HuH-7 (cell line): ENCODE measurements around the gene PEX3.
"Not testable (repeated sequence)": the region's sequence is repeated elsewhere in the genome, so short reads cannot be mapped to it uniquely, and the experiment has no call there.

Source experiments
- DNase-seq: peaks from one replicate; pipeline ENCODE4 v3.0.0; 2011; ENCODE audit warnings: low spot score

PEX3 gene

GRCh38 chr6:143506620-143507019 is 56.0 kb downstream of the PEX3 start:
- no peak for DNase-seq

- no peak for DNase-seq
These were observed 56.9 kb downstream of the PEX3 start for GRCh38 chr6:143507358-143508145.

GRCh38 chr6:143510326-143510725 is 59.7 kb downstream of the PEX3 start:
- DNase-seq, result not testable (repeated sequence)

- peak; percentile 87 for DNase-seq
These were observed 60.6 kb downstream of the PEX3 start, which contains the start of gene FUCA2 for GRCh38 chr6:143510991-143511891. TSS of gene FUCA2 (minus strand) at chr6:143511720. CDS start at chr6:143511634, 86 bp downstream.

DNA sequence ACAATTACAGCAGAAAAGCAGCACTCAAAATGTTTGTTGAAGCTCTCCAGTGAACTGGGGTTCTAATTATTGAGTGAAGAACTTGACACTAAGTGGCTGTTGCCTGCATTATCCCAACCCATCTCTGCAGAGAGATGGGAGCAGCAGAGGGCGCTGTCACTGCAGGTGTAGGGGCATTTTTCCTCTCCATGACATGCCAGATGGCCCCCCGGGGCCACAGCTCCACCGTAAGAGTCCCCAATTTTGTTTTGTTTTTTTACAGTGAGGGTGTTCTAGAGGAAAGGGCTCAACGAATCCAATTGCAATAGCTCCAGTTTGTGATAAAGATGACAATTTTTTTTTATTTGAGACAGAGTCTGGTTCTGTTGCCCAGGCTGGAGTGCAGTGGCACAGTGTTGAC is 62.8 kb downstream of the PEX3 start:
- DNase-seq, result peak; percentile 80

- no peak for DNase-seq
These were observed 64.6 kb downstream of the PEX3 start for GRCh38 chr6:143515061-143515760.

- DNase-seq, result no peak
These were observed 65.3 kb downstream of the PEX3 start for GRCh38 chr6:143515766-143516355.

- no peak for DNase-seq
These were observed 66.3 kb downstream of the PEX3 start for GRCh38 chr6:143516690-143517446.

DNA sequence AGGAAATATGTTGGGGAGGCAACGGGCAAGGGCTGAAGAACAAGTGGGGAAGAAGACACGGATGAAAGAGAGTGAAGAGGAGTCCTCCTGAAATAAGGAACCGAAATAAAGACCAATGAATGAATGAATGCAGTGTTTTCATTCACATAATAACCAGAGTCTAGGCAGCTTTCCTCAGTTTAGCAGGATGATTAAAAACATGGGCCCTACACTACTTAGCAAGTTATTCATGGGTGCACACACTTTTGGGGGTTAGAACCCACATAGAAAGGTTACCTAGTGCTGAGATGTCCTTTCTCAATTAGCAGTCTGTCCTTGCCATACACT is 66.8 kb downstream of the PEX3 start:
- DNase-seq, result no peak

GRCh38 chr6:143522039-143522600 is 71.5 kb downstream of the PEX3 start:
- DNase-seq, result no peak

DNA sequence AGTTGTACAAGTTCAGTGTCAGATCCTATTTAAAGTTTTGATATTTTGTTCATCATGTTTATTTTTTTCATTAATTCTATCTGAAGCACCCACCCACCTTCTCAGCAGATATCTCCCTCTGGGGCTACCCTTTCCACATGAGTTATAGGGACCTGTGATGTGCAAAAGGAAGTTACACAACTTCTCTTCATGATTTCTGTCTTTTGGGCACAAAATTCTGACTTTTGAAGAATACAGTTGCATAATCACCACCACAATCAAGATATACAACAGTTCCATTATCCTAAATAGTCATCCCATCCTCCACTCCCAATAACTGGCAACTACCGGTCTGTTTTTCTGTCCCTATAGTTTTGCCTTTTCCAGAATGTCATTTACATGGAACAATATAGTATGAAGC is 74.8 kb downstream of the PEX3 start:
- DNase-seq, result no peak

DNA sequence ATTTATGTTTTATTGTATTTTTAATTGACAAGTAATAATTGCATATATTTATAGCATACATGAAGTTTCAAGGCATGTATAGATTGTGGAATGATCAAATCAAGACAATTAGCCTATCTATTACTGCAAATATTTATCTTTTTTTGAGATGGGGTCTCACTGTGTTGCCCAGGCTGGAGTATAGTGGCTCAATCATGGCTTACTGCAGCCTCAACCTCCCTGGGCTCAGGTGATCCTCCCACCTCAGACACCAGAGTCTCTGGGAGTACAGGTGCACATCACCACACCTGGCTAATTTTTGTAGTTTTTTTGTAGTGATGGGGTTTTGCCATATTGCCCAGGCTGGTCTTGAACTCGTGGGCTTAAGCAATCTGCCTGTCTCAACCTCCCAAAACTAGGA is 77.1 kb downstream of the PEX3 start:
- no peak for DNase-seq

DNA sequence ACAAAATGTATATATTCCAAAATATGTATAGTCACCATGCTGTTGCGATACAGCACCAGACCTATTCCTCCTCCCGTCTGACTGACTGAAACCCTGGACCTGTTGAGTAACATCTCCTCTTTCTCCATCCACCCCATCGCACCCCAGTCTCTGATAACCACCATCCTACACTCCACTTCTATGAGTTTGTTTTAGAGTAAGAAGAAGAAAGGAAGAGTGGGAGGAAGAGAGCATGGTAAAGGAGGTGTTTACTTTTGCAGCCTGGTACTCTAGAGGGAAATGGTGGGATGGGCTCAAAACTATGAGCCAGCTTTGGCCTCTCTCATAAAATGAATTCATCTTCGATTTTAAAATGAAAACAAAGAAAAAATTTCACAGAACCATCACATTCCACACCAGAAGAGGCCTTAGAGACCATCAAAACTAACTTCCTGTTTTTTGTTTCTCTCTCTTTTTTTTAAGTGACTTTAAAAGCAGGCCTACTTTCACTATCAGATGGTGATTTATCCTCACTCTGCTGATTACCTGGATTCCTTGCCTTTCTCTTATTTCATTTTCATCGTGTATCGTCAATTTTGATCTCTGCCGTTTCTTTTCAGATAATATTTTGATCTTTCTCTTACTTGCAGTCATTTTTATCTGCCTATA is 77.7 kb downstream of the PEX3 start:
- DNase-seq, result no peak

GRCh38 chr6:143529095-143529494 is 78.5 kb downstream of the PEX3 start:
- no peak for DNase-seq

- no peak for DNase-seq
These were observed 81.3 kb downstream of the PEX3 start for GRCh38 chr6:143531720-143532499.

GRCh38 chr6:143535189-143535614 is 84.6 kb downstream of the PEX3 start:
- no peak for DNase-seq

- DNase-seq, result peak; percentile 50
These were observed 85.9 kb downstream of the PEX3 start for GRCh38 chr6:143536461-143536865.

DNA sequence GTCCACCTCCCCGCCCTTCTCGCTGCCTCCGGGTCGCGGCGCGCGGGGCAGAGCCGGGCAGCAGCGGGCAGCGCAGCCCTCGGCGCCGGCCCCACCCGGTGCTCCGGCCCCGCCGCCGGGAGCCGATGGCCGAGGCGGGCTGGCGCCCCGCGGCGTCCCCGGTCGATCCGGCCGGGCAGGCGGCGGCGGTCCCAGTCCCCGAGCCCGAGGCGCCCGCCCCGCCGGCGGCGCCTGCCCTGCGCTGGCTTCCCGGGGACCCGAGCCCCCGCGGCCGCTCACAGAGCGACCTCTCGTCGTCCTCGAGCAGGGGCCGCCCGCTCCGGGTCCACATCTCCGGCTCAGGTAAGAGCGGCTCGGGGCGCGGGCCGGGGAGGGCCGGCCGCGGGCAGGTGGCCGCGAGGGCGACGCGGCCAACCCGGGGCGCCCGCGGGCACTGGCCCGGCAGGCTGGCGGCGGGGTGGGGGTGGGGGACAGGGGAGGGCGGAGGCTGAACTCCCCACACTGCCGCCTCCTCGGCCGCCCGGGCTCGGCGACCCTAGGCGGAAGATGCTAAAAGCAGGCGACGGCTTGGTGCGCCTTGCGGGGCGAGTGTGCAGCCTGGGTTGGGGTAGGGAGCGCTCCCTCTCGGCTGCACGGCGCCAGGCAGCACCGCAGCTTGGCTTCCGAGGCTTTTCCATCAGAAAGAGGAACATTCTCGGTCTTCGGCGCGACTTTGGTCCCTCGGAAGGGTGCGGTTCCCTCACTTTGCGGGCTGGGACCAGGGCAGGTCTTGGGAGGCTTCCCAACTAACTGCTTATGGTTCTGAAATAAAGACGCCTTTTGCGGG is 86.5 kb downstream of the PEX3 start:
- peak; percentile 74 for DNase-seq

DNA sequence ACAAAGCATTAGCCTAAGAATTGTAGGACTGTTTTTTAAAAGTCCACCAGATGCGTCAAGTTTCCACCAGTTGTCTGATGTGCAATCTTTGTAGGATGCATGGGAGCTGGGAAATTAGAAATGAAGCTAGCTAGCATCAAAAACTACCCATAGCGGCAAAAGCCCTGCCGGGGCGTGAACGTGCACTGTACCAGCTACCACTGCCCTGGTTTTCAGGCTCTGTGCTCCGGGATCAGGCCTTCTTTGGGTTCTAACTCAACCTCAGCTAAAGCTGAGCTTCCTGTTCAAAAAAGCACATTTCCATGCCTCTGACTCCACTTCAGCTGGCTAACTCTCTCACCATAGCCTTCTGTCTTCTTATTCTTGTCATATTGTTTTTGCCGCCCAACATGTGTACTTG is 87.8 kb downstream of the PEX3 start:
- no peak for DNase-seq
